GM18505 (cell line): ENCODE results near the gene SHC4.
A peak's percentile ranks its signal among the peaks of the same experiment; 100 is the strongest.

ENCODE experiments used
- ATAC-seq: cut with Tn5 transposase; IDR thresholded peaks from one replicate; pipeline ENCODE4 v1.9.1; 2021; ENCODE audit not compliant: unreplicated experiment
- POLR2A ChIP-seq: IDR thresholded peaks from 4 replicates; pipeline ENCODE4 v1.6.1; 2011; ENCODE audit warnings: borderline replicate concordance; ENCODE audit not compliant: insufficient read depth, insufficient read length; ENCODE audit errors: extremely low read depth

The SHC4 gene

DNA sequence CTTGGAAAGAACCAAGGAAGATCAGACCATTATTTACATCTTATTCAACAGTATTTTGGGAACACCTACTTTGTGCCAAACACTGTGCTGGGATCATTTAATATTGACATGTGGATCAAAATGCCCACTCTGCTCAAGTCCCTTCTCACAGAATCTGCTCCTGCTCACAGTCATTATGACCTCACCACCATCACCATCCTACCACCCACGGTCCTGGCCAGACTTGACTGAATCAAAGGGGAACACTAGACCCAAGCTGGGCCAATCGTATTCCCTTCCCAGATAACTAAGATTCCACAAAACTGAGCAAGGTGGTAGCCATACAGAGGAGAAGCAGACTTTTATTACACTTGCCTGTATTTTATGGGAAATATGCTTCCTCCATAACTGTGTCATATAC is 149.4 kb downstream of the SHC4 start:
- ATAC-seq: no peak
- no peak for TF ChIP-seq POLR2A

DNA sequence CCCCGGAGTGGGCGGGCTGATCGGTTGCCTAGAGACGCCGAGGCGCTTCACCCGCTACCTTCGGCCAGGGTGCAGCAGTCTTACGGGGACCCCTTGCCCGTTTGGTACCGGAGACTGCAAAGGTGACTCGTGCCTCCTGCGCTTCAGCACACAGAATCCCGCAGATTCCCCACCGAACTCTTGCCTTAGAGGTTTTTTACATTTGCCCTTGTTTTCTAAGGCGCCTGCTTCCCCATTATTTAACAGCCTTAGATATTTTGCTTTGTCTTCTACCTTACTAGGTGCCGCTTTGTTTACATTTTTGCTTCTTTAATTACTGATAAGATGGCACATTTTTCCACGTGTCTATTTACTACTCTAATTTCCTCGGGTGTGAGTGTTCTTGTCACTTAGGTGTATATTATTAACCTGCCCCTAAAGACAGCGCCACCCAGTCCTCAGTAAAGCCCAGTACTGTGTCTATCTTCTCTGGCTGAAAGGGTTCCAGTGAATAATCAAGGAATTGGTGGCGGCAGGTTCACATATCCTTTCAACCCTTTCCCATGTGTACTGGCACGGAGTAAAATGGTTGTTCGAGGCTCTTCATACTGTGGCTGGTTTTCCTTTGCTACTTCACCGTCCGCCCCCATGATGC is 152.3 kb downstream of the SHC4 start:
- no peak for ATAC-seq
- no peak for TF ChIP-seq POLR2A

- peak; percentile 74 for TF ChIP-seq POLR2A
- peak; percentile 97 for ATAC-seq
Measured at GRCh38 chr15:48810414-48811324, 153.1 kb downstream of the SHC4 start, which contains the start of gene CEP152. Gene CEP152, minus strand, starts transcription at chr15:48811069. Its CDS starts 5,420 bp downstream, at chr15:48805649.

GRCh38 chr15:48806151-48806550 is 157.6 kb downstream of the SHC4 start:
- ATAC-seq: no peak
- no peak for TF ChIP-seq POLR2A

DNA sequence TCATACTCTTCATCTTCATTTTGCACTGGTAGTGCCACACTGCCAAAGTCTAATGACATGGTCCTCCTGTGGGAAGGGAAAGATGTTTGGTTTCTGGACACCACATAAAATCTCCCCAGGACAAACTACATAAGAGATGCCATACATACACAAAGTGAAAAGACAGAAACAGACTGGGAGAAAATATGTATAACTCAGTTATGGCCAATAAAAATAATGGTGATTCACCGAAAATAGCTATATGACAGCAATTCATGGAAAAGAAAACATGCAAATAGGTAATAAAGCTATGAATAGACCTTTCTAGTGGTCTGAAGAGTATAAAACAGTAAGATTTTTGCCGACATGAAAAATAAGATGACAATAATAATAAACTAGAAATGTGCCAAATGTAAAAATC is 158.1 kb downstream of the SHC4 start:
- ATAC-seq: no peak
- no peak for TF ChIP-seq POLR2A

DNA sequence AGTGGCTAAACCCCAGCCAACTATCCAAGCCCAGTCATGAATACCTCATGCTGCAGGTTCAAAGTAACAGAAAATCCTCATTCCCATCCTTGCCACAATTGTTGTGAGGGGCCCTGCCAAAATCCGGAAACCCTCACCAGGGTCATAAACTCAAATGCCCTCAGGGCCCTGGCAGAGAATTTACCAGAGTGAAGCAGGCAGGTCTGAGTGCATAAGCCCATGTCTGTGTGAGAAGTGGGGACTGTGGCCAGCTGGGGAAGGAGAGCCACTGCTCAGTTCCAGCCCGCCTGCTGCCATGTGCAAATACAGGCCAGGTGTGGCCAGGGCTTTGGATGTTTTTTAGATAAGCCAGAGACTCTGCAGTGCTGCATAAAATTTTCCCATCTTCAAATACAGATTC is 159.8 kb downstream of the SHC4 start:
- no peak for TF ChIP-seq POLR2A
- ATAC-seq: no peak

GRCh38 chr15:48802867-48803266 is 160.9 kb downstream of the SHC4 start:
- ATAC-seq: no peak
- no peak for TF ChIP-seq POLR2A

DNA sequence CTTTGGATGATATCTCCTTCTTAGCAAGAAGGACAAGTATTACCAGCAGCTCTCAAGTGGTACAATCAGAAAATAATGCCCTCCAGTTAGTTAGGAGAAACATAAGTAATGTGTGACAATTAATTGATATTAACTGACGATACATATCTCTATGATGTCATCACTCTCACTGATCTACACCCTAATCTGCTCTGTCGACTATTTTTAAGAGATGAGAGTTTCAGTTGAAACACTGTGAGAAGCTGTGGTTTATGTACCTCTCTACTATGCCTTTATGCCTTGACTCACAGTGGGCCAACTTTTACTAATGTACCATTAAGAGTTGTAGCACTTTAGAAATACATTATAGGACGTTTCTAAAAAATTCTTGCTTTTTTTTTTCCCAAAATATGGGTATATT is 161.5 kb downstream of the SHC4 start:
- no peak for TF ChIP-seq POLR2A
- ATAC-seq: no peak

GRCh38 chr15:48800811-48801455 is 162.8 kb downstream of the SHC4 start:
- no peak for ATAC-seq
- no peak for TF ChIP-seq POLR2A

DNA sequence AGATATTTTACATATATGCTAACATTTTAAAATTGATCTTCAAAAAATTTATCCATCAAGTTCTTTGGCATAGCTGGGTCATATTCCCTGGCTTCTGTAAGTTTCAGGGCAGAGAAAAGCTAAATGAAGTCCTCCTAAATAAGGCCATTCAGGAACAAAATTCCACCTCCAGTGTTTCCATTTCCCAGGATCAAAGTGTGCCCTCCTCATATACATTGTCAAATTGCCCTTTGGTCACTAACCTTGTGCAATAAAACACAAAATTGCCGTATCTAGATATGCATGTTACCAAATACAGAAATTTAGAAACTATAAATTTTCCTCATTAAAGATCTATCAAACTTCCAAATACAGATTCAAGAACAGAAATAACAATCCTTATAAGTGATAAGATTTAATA is 163.5 kb downstream of the SHC4 start:
- no peak for TF ChIP-seq POLR2A
- ATAC-seq: no peak

GRCh38 chr15:48798319-48798718 is 165.4 kb downstream of the SHC4 start:
- no peak for TF ChIP-seq POLR2A

GRCh38 chr15:48796930-48797329 is 166.8 kb downstream of the SHC4 start:
- no peak for ATAC-seq
- TF ChIP-seq POLR2A: no peak

More at GRCh38 chr15:48798319-48798718, 165.4 kb downstream of the SHC4 start:
- no peak for ATAC-seq

- ATAC-seq: no peak
- TF ChIP-seq POLR2A: no peak
Measured at GRCh38 chr15:48796521-48796920, 167.2 kb downstream of the SHC4 start.
